Endothelial cell (in vitro differentiated cells): ENCODE data around the gene C1QTNF12. TPM values are rescaled to one million over a fixed set of nuclear protein-coding genes. Genes with fewer than 3 reads are reported as not detected.

ENCODE experiments used
- DNase-seq: peaks from one replicate; pipeline ENCODE4 v3.0.0; 2021; ENCODE audit warnings: low spot score
- H3K27ac Mint-ChIP-seq: one replicate; pipeline ENCODE4 v1.8.0; 2021; ENCODE audit warnings: mixed read lengths, inconsistent platforms; ENCODE audit not compliant: unreplicated experiment
- H3K27me3 Mint-ChIP-seq: one replicate; pipeline ENCODE4 v1.8.0; 2021; ENCODE audit warnings: mild to moderate bottlenecking, moderate library complexity, mixed read lengths, inconsistent platforms; ENCODE audit not compliant: unreplicated experiment
- H3K36me3 Mint-ChIP-seq: one replicate; pipeline ENCODE4 v1.8.0; 2021; ENCODE audit warnings: mild to moderate bottlenecking, low read depth, mixed read lengths, inconsistent platforms; ENCODE audit not compliant: unreplicated experiment
- H3K4me1 Mint-ChIP-seq: one replicate; pipeline ENCODE4 v1.8.0; 2021; ENCODE audit warnings: mild to moderate bottlenecking, mixed read lengths, inconsistent platforms; ENCODE audit not compliant: unreplicated experiment
- H3K4me3 Mint-ChIP-seq: one replicate; pipeline ENCODE4 v1.8.0; 2021; ENCODE audit warnings: mild to moderate bottlenecking, mixed read lengths, inconsistent platforms; ENCODE audit not compliant: unreplicated experiment
- H3K9me3 Mint-ChIP-seq: one replicate; pipeline ENCODE4 v1.8.0; 2021; ENCODE audit warnings: mixed read lengths, inconsistent platforms; ENCODE audit not compliant: unreplicated experiment
- CTCF ChIP-seq: fragments of 200-600 bp; sonication (generic); IDR thresholded peaks from one replicate; pipeline ENCODE4 v1.5.0; 2021; ENCODE audit warnings: antibody characterized with exemption; ENCODE audit not compliant: unreplicated experiment
- total RNA-seq: library from RNA; stranded (reverse); fragmentation: NEBNext Ultra II Directional; extraction: Animal tissue kit (Norgen Biotek cat#: 25700); gene quantifications from one replicate; pipeline ENCODE4 v1.2.1, GENCODE V29; 2021; ENCODE audit not compliant: unreplicated experiment

Gene C1QTNF12
- total RNA-seq, 1 donor from 2014 or later = 0.69 TPM

- no peak for DNase-seq
- Mint-ChIP-seq H3K4me3 (no peak overlapping the region), H3K9me3 (no peaks in the 10 kb centered on the region), H3K27me3 (peaks cover 9% of the 10 kb centered on the region), H3K27ac (no peak overlapping the region), H3K4me1 (peaks cover 2% of the 10 kb centered on the region), H3K36me3 (peaks cover 11% of the 10 kb centered on the region)
- no peak for TF ChIP-seq CTCF
Measured at GRCh38 chr1:1217621-1218523, 28.6 kb downstream of the C1QTNF12 start.

GRCh38 chr1:1216770-1217620 is 29.5 kb downstream of the C1QTNF12 start:
- Mint-ChIP-seq H3K4me3 (peak overlapping the region; percentile 71), H3K4me1 (no peaks in the 10 kb centered on the region), H3K36me3 (peaks cover 8% of the 10 kb centered on the region), H3K27ac (peak overlapping the region; percentile 80), H3K9me3 (no peaks in the 10 kb centered on the region), H3K27me3 (peaks cover 6% of the 10 kb centered on the region)
- TF ChIP-seq CTCF = no peak
- DNase-seq = no peak

GRCh38 chr1:1215881-1216605 is 30.5 kb downstream of the C1QTNF12 start:
- Mint-ChIP-seq H3K36me3 (peaks cover 5% of the 10 kb centered on the region), H3K9me3 (no peaks in the 10 kb centered on the region), H3K4me3 (no peak overlapping the region), H3K27me3 (peaks cover 10% of the 10 kb centered on the region), H3K27ac (no peak overlapping the region), H3K4me1 (no peaks in the 10 kb centered on the region)
- no peak for TF ChIP-seq CTCF
- DNase-seq = no peak

GRCh38 chr1:1215080-1215676 is 31.3 kb downstream of the C1QTNF12 start:
- TF ChIP-seq CTCF = no peak
- peaks cover 8% of the 10 kb centered on the region for H3K27me3 Mint-ChIP-seq
- no peak for DNase-seq
- no peaks in the 10 kb centered on the region for H3K9me3 Mint-ChIP-seq
- H3K36me3 Mint-ChIP-seq = peaks cover 5% of the 10 kb centered on the region
- no peak overlapping the region for H3K27ac Mint-ChIP-seq
- no peak overlapping the region for H3K4me3 Mint-ChIP-seq
- no peaks in the 10 kb centered on the region for H3K4me1 Mint-ChIP-seq
